ENCODE results near the gene CUL5.

The CUL5 gene

DNA sequence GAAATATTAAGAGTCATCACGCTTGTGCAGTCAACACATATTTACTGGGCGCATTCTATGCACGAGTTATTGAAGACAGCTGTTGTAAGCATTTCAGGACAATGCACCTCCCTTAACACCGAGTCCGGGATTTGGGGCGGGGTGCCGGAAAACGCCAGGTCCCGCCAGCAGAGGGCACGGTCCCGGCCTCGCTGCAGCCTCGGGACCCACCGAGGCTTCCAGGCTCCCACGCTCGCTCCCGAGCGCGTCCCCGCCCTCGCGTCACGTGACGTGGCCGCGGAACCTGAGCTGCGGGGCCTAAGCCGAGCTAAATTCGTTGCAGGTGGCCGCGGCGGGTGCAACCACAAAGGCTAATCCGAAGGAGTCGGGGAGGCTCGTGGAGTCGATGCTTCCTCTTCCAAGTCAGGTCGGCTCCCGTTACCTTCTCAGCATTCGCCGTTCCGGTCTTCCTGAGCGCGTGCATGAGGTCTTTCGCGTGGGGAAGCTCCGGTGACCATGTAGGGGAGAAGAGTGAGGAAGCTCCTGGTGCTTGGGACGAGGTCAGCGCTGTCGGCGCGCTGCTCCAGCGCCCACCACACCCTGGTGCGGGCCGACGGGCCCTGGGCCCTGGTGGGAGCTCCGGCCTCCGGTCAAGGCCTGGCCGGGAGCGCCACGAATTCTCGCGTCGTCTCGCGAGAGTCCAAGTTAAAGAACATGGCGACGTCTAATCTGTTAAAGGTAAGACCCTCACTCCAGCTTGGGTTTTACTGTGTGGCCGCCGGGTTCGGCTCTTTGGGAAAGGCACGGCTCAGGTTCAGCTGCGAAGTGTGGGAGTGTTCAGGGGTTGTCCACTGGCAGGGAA is at the start of gene CUL5 (continued):
- TF ChIP-seq ZIC2 (tag by site-specific recombination; IDR thresholded peaks at IDR 0.05): peak; percentile 48; the same call in 1 of the 2 replicates
- TF ChIP-seq ZNF48 (tag by site-specific recombination; IDR thresholded peaks at IDR 0.05): no peak
- peak; percentile 19; the same call in 1 of the 2 replicates for TF ChIP-seq YY2 (tag by site-specific recombination; IDR thresholded peaks at IDR 0.05)
- TF ChIP-seq ZNF426 (tag by site-specific recombination; IDR thresholded peaks at IDR 0.05): no peak
- peak; percentile 85 for TF ChIP-seq ZNF341 (tag by site-specific recombination; IDR thresholded peaks at IDR 0.05; ENCODE audit: low read depth)
- TF ChIP-seq ZNF24 (tag by site-specific recombination; IDR thresholded peaks at IDR 0.05): peak; percentile 68; the same call in 1 of the 2 replicates
- TF ChIP-seq, protein P1, sequence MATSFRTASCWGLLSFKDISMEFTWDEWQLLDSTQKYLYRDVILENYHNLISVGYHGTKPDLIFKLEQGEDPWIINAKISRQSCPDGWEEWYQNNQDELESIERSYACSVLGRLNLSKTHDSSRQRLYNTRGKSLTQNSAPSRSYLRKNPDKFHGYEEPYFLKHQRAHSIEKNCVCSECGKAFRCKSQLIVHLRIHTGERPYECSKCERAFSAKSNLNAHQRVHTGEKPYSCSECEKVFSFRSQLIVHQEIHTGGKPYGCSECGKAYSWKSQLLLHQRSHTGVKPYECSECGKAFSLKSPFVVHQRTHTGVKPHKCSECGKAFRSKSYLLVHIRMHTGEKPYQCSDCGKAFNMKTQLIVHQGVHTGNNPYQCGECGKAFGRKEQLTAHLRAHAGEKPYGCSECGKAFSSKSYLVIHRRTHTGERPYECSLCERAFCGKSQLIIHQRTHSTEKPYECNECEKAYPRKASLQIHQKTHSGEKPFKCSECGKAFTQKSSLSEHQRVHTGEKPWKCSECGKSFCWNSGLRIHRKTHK (tag by site-specific recombination; IDR thresholded peaks at IDR 0.05): no peak
- peak; percentile 65; the same call in 1 of the 2 replicates for TF ChIP-seq ZNF76 (tag by site-specific recombination; IDR thresholded peaks at IDR 0.05; ENCODE audit: borderline replicate concordance, low read depth)
- no peak for TF ChIP-seq WT1 (tag by site-specific recombination; IDR thresholded peaks at IDR 0.05)
- 0 out of 2 replicates have a peak, but pooled peaks have one; percentile 15 for TF ChIP-seq ZNF146 (tag by site-specific recombination; IDR thresholded peaks at IDR 0.05)
- no peak for TF ChIP-seq BCL11B (tag by site-specific recombination; IDR thresholded peaks at IDR 0.05; ENCODE audit: low read depth)
- no peak for TF ChIP-seq ZNF558 (tag by site-specific recombination; IDR thresholded peaks at IDR 0.05)
- TF ChIP-seq, protein P2, sequence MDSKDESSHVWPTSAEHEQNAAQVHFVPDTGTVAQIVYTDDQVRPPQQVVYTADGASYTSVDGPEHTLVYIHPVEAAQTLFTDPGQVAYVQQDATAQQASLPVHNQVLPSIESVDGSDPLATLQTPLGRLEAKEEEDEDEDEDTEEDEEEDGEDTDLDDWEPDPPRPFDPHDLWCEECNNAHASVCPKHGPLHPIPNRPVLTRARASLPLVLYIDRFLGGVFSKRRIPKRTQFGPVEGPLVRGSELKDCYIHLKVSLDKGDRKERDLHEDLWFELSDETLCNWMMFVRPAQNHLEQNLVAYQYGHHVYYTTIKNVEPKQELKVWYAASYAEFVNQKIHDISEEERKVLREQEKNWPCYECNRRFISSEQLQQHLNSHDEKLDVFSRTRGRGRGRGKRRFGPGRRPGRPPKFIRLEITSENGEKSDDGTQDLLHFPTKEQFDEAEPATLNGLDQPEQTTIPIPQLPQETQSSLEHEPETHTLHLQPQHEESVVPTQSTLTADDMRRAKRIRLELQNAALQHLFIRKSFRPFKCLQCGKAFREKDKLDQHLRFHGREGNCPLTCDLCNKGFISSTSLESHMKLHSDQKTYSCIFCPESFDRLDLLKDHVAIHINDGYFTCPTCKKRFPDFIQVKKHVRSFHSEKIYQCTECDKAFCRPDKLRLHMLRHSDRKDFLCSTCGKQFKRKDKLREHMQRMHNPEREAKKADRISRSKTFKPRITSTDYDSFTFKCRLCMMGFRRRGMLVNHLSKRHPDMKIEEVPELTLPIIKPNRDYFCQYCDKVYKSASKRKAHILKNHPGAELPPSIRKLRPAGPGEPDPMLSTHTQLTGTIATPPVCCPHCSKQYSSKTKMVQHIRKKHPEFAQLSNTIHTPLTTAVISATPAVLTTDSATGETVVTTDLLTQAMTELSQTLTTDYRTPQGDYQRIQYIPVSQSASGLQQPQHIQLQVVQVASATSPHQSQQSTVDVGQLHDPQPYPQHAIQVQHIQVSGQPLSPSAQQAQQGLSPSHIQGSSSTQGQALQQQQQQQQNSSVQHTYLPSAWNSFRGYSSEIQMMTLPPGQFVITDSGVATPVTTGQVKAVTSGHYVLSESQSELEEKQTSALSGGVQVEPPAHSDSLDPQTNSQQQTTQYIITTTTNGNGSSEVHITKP (tag by site-specific recombination; IDR thresholded peaks at IDR 0.05): peak; percentile 70; the same call in 1 of the 2 replicates
- TF ChIP-seq ZBTB48 (tag by site-specific recombination; IDR thresholded peaks at IDR 0.05): 0 out of 2 replicates have a peak, but pooled peaks have one; percentile 13
- no peak for TF ChIP-seq ZBTB7A (tag by site-specific recombination; IDR thresholded peaks at IDR 0.05; ENCODE audit: low read depth)
- TF ChIP-seq, protein P3, sequence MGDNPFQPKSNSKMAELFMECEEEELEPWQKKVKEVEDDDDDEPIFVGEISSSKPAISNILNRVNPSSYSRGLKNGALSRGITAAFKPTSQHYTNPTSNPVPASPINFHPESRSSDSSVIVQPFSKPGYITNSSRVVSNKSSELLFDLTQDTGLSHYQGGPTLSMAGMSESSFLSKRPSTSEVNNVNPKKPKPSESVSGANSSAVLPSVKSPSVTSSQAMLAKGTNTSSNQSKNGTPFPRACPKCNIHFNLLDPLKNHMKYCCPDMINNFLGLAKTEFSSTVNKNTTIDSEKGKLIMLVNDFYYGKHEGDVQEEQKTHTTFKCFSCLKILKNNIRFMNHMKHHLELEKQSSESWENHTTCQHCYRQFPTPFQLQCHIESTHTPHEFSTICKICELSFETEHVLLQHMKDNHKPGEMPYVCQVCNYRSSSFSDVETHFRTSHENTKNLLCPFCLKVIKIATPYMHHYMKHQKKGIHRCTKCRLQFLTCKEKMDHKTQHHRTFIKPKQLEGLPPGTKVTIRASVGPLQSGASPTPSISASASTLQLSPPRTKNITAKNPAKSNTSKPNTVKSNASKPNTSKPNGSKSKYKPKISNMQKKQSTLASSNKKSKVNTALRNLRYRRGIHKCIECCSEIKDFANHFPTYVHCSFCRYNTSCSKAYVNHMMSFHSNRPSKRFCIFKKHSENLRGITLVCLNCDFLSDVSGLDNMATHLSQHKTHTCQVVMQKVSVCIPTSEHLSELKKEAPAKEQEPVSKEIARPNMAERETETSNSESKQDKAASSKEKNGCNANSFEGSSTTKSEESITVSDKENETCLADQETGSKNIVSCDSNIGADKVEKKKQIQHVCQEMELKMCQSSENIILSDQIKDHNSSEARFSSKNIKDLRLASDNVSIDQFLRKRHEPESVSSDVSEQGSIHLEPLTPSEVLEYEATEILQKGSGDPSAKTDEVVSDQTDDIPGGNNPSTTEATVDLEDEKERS (tag by site-specific recombination; IDR thresholded peaks at IDR 0.05): peak; percentile 27; the same call in 1 of the 2 replicates
- TF ChIP-seq, protein P4, sequence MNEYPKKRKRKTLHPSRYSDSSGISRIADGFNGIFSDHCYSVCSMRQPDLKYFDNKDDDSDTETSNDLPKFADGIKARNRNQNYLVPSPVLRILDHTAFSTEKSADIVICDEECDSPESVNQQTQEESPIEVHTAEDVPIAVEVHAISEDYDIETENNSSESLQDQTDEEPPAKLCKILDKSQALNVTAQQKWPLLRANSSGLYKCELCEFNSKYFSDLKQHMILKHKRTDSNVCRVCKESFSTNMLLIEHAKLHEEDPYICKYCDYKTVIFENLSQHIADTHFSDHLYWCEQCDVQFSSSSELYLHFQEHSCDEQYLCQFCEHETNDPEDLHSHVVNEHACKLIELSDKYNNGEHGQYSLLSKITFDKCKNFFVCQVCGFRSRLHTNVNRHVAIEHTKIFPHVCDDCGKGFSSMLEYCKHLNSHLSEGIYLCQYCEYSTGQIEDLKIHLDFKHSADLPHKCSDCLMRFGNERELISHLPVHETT (tag by site-specific recombination; IDR thresholded peaks at IDR 0.05): peak; percentile 53; the same call in 1 of the 2 replicates
- no peak; the same call in 1 of the 2 replicates for TF ChIP-seq BCL11A (tag by site-specific recombination; IDR thresholded peaks at IDR 0.05; ENCODE audit: low read depth)
- TF ChIP-seq SP7 (tag by site-specific recombination; IDR thresholded peaks at IDR 0.05): peak; percentile 70; the same call in 1 of the 2 replicates
- TF ChIP-seq ZNF596 (tag by site-specific recombination; IDR thresholded peaks at IDR 0.05): no peak
- TF ChIP-seq ZSCAN23 (tag by site-specific recombination; IDR thresholded peaks at IDR 0.05): peak; percentile 51; the same call in 1 of the 2 replicates
- TF ChIP-seq ZSCAN5A (tag by site-specific recombination; IDR thresholded peaks at IDR 0.05): peak; percentile 86
- peak; percentile 78; the same call in 1 of the 2 replicates for TF ChIP-seq KLF7 (tag by site-specific recombination; IDR thresholded peaks at IDR 0.05; ENCODE audit: borderline replicate concordance)
- TF ChIP-seq ZNF830 (tag by site-specific recombination; IDR thresholded peaks at IDR 0.05; ENCODE audit: low read depth): no peak
- TF ChIP-seq, protein P5, sequence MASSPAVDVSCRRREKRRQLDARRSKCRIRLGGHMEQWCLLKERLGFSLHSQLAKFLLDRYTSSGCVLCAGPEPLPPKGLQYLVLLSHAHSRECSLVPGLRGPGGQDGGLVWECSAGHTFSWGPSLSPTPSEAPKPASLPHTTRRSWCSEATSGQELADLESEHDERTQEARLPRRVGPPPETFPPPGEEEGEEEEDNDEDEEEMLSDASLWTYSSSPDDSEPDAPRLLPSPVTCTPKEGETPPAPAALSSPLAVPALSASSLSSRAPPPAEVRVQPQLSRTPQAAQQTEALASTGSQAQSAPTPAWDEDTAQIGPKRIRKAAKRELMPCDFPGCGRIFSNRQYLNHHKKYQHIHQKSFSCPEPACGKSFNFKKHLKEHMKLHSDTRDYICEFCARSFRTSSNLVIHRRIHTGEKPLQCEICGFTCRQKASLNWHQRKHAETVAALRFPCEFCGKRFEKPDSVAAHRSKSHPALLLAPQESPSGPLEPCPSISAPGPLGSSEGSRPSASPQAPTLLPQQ (tag by site-specific recombination; IDR thresholded peaks at IDR 0.05): peak; percentile 97

All from HEK293 (cell line).